ENCODE data around the gene HOXA9. TPM values are rescaled to one million over a fixed set of nuclear protein-coding genes. Genes with fewer than 3 reads are reported as not detected.

Gene HOXA9
- polyA plus RNA-seq, 3 donors = 0.55 to 1.9 (median 1.2) TPM

GRCh38 chr7:27177795-27178320 is 12.5 kb upstream of the HOXA9 start:
- Histone ChIP-seq H2AFZ (ENCODE audit: insufficient read depth, low read depth, low read length, poor library complexity, severe bottlenecking) (no peak overlapping the region), H3K27ac (ENCODE audit: low read depth in 1 of 2, low read length in 2 of 2) (no peak overlapping the region), H3K9ac (ENCODE audit: insufficient read depth, low read length, poor library complexity, severe bottlenecking) (no peak overlapping the region), H3K4me3 (replicated peaks in 1 of 3; ENCODE audit: low read depth in 2 of 3, low read length in 3 of 3) (no peak overlapping the region), H3K79me2 (ENCODE audit: insufficient read depth, low read length) (no peaks in the 10 kb centered on the region), H3K27me3 (ENCODE audit: control insufficient read depth in 2 of 2, insufficient read depth in 2 of 2, low read length in 2 of 2) (peaks cover 46 to 98% of the 10 kb centered on the region in 2 donors), H4K20me1 (ENCODE audit: insufficient read depth, low read length) (no peaks in the 10 kb centered on the region), H3K9me3 (replicated peaks in 1 of 2; ENCODE audit: control insufficient read depth in 1 of 2, insufficient read depth in 1 of 2, low read length in 2 of 2) (peaks cover 11 to 22% of the 10 kb centered on the region in 2 donors), H3K4me1 (ENCODE audit: control insufficient read depth in 1 of 2, insufficient read depth in 2 of 2, low read length in 2 of 2) (peaks cover 19 to 28% of the 10 kb centered on the region in 2 donors), H3K36me3 (replicated peaks in 1 of 2; ENCODE audit: control insufficient read depth in 1 of 2, insufficient read depth in 2 of 2, low read length in 2 of 2) (no peaks in the 10 kb centered on the region), H3K4me2 (replicated peaks; ENCODE audit: extremely low read depth, low read length, poor library complexity, severe bottlenecking) (no peak overlapping the region)
- intact Hi-C loops (cut with micrococcal nuclease) = no loop called here
- Mint-ChIP-seq H3K27me3 (ENCODE audit: low read depth in 3 of 3) (peaks cover 85 to 95% (median 90%) of the 10 kb centered on the region in 3 donors), H3K9me3 (peaks cover 0 to 23% (median 8%) of the 10 kb centered on the region in 7 donors), H3K4me3 (peak overlapping the region in 1 of 2 donors; percentile 89), H3K4me1 (peaks cover 23% of the 10 kb centered on the region), H3K27ac (no peak overlapping the region), H3K36me3 (peaks cover 0 to 14% of the 10 kb centered on the region in 2 donors)
- DNase-seq = no peak
- WGBS (ENCODE audit: insufficient coverage) = 100% methylated on average over 4 of the region's 5 CpGs
- TF ChIP-seq CTCF (IDR thresholded peaks at IDR 0.05) = no peak

DNA sequence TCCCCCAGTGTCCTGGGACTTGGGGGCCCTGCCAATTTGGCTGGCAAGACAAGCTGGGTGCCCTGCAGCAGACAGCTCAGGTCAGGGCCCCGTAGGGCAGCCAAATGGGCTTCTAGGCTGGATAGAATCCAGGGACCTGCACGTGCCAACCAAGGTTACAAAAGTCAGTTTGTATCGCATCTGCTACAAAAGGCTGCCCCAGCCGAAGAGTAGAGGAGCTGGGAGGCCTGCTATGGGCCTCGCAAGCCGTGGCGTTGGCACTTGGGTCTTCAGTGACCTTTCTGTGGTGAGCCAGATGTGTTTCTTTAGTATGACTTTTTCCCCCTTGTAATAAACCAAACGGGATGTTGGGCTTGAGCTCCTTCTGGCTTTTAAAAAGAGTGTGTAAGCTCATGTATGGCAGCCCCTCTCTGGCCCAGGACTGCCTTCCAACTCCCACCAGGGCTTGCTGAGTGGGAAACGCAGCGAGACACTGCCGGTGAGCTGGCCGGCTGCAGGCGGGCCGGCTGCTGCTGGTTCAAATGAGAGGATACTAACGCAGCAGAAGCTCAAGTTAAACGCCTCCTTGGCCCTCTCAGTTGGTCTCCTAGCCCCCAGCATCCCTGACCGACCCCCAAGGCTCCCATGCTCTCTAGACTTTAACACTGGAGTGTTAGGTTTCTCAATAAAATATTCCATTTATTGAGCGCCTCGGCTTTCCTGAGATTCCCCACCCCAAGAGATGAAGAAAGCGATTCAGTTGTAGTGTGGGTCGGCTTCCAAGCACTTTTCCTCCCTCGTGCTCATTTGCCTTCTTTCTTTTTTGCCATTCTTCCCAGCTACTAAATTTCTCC is 11.8 kb upstream of the HOXA9 start:
- H3K9me3 ChIP-seq (replicated peaks in 1 of 2; ENCODE audit: control insufficient read depth in 1 of 2, insufficient read depth in 1 of 2, low read length in 2 of 2) = peaks cover 14 to 20% of the 10 kb centered on the region in 2 donors

More for the DNA sequence above, 11.8 kb upstream of the HOXA9 start:
- Mint-ChIP-seq H3K4me1 (peaks cover 26% of the 10 kb centered on the region), H3K27me3 (ENCODE audit: low read depth in 3 of 3) (peaks cover 83 to 95% (median 89%) of the 10 kb centered on the region in 3 donors), H3K27ac (no peak overlapping the region), H3K9me3 (peaks cover 0 to 22% (median 5%) of the 10 kb centered on the region in 7 donors), H3K36me3 (peaks cover 3 to 16% of the 10 kb centered on the region in 2 donors), H3K4me3 (peak overlapping the region in 1 of 2 donors; percentile 35)
- Histone ChIP-seq H3K27me3 (ENCODE audit: control insufficient read depth in 2 of 2, insufficient read depth in 2 of 2, low read length in 2 of 2) (peaks cover 46 to 98% of the 10 kb centered on the region in 2 donors), H3K27ac (ENCODE audit: low read depth in 1 of 2, low read length in 2 of 2) (no peak overlapping the region), H3K79me2 (ENCODE audit: insufficient read depth, low read length) (no peaks in the 10 kb centered on the region), H3K4me1 (ENCODE audit: control insufficient read depth in 1 of 2, insufficient read depth in 2 of 2, low read length in 2 of 2) (peaks cover 26 to 35% of the 10 kb centered on the region in 2 donors), H3K36me3 (replicated peaks in 1 of 2; ENCODE audit: control insufficient read depth in 1 of 2, insufficient read depth in 2 of 2, low read length in 2 of 2) (no peaks in the 10 kb centered on the region), H3K9ac (ENCODE audit: insufficient read depth, low read length, poor library complexity, severe bottlenecking) (no peak overlapping the region), H3K4me3 (replicated peaks in 1 of 3; ENCODE audit: low read depth in 2 of 3, low read length in 3 of 3) (no peak overlapping the region), H4K20me1 (ENCODE audit: insufficient read depth, low read length) (no peaks in the 10 kb centered on the region), H3K4me2 (replicated peaks; ENCODE audit: extremely low read depth, low read length, poor library complexity, severe bottlenecking) (no peak overlapping the region), H2AFZ (ENCODE audit: insufficient read depth, low read depth, low read length, poor library complexity, severe bottlenecking) (no peak overlapping the region)
- no peak for TF ChIP-seq CTCF (IDR thresholded peaks at IDR 0.05)
- WGBS (ENCODE audit: insufficient coverage) = 90% methylated on average over 16 of the region's 22 CpGs
- no peak for DNase-seq
- intact Hi-C loops (cut with micrococcal nuclease) = no loop called here

Measured in CD14-positive monocyte (primary cell).